HG02970 (cell line): ENCODE data around the gene ZNF804A.
"Not testable (repeated sequence)": the region's sequence is repeated elsewhere in the genome, so short reads cannot be mapped to it uniquely, and the experiment has no call there.

Experiments used
- ATAC-seq: cut with Tn5 transposase; IDR thresholded peaks from one replicate; pipeline ENCODE4 v1.9.1; 2021; ENCODE audit warnings: mild to moderate bottlenecking, moderate library complexity, moderate number of reproducible peaks; ENCODE audit not compliant: unreplicated experiment, low FRiP score

Gene ZNF804A

GRCh38 chr2:184696644-184697043 lies 98.3 kb downstream of the ZNF804A start:
- ATAC-seq: no peak

DNA sequence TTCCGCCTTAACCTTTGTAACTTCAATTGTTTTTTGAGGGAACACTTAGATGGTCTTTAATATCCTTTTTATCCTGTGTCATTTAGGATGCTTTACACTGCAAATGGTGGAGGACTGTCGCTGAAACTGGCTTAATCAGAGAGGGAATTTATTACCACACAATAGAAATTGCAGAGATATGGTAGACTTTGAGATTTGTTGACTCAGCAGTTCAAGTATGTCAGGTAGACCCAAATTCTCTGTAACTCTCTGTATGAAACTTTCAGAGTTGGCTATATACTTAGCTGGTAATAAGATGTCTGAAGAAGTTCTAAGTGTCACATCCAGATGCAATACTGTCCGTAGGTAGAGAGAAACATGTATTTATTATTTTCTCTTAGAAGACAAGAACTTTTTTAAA lies 100.1 kb downstream of the ZNF804A start:
- ATAC-seq: no peak

DNA sequence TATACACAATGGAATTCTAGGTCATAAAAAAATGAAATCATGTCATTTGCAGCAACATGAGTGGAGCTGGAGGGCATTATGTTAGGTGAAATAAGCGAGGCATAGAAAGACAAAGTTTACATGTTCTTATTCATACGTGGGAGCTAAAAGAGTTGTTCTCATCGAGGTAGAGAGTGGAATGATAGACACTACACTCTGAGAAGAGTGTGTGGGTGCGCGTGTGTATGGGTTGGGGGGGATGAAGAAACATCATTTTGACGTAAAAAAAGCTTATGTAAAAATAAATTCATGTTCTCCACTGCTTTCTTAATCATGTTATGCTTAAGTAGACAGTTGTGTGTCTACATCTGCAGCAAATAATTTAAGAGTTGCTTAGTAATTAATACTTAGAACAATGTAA lies 123.6 kb downstream of the ZNF804A start:
- no peak for ATAC-seq

GRCh38 chr2:184727813-184728212 lies 129.5 kb downstream of the ZNF804A start:
- ATAC-seq: no peak

DNA sequence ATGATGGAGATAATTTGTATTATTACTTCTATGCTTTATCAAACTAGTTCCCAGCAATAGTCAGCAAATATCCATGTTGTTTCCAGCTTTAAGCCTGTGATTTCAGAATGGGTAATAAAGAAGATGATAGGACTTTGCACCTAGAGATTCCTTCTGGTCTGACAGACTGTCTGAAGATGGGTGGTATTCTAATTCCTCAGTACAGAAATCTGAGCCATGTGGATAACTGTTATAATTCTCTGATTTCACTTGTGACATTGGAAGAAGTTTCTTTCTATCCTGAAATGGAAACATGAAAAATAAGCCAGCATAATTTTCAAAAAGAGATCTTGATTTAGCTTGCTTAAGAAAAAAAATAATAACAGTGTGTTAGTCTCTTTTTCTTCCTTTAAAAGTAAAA lies 130.1 kb downstream of the ZNF804A start:
- no peak for ATAC-seq

DNA sequence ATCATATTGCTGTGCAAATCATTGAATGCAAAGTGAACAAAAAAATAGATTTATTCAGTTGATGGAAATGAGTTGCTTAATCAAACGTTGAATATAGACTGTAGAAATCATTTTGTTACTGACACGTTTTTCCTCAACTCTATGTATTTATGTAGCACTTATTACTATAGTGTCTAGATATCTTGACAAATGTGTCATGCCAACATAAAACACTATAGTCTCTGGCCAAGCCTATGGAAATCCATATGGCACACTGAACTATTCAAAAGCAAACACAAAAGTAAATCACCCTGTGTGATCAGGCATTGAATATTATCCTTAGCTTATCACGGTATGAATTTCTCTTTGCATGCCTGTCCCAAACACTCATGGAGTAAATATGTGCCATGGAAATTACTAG lies 131.3 kb downstream of the ZNF804A start:
- no peak for ATAC-seq

DNA sequence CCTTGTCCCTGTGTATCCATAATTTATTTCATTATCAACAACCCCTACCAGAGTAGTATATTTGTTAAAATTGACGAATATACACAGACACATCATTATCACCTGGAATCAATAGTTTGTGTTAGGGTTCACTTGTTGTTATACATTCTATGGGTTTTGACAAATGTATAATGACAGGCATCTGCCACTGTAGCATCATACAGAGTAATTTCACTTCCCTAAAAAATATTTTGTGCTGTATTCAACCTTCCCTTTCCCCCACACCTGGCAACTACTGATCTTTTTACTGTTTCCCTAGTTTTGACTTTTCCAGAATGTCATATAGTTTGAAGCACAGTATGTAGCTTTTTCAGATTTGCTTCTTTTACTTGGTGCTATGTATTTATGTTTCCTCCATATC lies 132.0 kb downstream of the ZNF804A start:
- peak; percentile 72 for ATAC-seq

GRCh38 chr2:184734338-184734737 lies 136.0 kb downstream of the ZNF804A start:
- ATAC-seq: no peak

GRCh38 chr2:184735611-184736010 lies 137.3 kb downstream of the ZNF804A start:
- no peak for ATAC-seq

DNA sequence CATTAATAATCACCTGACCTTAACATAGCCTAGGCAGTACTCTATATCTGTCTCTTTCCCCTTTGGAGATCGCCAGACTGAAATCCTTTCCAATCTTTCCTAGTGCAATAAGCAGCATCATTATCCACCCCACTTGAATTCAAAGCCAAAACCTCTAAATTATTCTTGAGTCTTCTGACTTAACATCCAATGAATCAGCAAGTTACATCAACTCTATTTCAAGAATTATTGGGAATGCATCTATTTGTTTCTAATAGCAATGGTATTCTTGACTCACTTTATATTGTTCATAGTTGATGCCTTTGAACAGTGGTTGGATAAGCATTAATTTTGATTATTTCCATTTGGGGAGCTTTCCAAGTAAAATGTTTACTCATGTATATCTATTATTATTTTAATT lies 144.8 kb downstream of the ZNF804A start:
- no peak for ATAC-seq

DNA sequence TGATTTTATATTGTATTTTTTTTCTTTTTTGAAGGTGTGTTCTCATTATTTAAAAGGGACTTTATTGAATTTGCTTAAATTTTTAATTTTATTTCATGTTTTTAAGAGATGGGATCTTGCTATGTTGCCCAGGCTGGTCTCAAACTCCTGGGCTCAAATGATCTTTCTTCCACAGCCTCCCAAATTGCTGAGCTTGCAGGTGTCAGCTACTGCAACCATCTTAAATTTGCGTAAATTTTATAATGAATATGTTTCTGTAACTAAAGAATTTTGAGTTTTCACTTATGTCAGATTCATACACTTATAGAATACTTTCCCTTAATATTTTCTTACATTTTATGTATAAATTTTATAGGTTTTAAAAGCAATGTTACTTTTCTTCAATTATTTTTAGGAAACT lies 157.8 kb downstream of the ZNF804A start:
- no peak for ATAC-seq

GRCh38 chr2:184756885-184757284 lies 158.6 kb downstream of the ZNF804A start:
- no peak for ATAC-seq

- not testable (repeated sequence) for ATAC-seq
Measured at GRCh38 chr2:184759557-184760255, 161.4 kb downstream of the ZNF804A start.

DNA sequence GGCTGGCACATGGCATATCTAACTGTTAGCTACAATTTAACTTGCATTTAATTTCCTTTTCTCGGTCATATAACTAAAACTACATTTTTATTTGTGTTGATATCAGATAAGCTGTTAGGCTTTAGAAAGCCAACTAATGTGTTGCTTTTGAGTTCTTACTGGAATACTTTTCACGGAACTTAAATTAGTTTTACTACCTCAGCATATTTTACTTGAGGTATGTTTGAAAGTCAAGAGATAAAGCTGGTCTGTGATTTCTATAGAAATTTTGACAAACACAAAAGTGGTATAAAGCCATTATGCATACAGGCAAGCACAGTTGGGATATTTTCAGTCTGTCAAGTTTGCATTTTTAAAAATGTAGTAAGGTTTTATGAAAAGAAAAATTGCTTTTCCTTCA lies 162.6 kb downstream of the ZNF804A start:
- no peak for ATAC-seq

GRCh38 chr2:184765112-184765895 lies 167.0 kb downstream of the ZNF804A start:
- no peak for ATAC-seq

DNA sequence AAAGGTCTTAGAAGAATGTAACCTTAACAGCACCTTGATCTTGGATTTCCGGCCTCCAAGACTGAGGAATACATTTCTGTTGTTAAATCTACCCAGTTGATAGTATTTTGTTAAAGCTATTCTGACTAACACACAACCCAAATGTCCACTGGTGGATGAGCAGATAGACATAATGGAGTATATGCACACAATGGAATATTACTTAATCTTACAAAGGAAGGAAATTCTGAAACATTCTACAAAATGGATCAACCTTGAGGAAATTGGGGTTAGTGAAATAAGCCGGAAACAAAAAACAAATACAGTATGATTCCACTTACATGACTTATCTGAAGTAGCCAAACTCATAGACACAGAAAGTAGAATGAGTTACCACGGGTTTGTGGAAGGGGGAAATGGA lies 168.7 kb downstream of the ZNF804A start:
- no peak for ATAC-seq

DNA sequence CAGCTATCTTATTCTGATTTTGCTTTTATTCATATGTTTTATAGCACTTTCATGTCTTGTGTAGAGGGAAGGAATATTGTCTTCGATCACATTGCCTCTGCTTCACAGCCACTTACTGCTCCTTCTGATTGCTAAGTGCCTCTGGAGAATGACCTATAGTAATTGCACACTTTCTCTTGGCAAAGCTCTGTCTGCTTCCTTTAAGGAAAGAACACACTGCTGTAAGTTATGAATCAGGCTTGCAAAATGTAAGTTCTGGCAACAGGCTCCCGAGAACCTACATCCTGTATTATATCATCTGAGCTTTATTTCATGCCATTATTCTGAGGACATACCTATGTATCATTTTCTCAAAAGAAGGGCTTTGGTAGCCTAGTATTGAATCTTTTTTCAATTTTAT lies 170.7 kb downstream of the ZNF804A start:
- ATAC-seq: no peak

DNA sequence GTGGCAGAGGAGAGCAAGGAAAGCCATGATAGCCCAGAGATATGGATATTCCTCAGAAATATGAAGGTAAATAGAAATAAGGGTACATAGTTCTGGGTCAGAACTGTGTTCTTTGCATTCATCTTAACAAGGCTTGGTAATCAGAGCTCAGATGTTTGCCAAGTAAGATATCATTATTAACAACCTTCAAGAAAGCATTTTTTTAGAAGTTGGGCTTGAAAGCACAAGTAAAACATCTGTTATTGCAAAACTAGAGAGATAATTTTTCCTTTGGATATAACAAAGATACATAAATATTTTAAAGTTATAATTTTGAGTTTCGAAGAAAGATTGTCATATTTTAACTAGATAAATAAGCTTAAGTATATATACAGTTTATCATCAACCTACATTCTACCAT lies 171.4 kb downstream of the ZNF804A start:
- ATAC-seq: no peak

DNA sequence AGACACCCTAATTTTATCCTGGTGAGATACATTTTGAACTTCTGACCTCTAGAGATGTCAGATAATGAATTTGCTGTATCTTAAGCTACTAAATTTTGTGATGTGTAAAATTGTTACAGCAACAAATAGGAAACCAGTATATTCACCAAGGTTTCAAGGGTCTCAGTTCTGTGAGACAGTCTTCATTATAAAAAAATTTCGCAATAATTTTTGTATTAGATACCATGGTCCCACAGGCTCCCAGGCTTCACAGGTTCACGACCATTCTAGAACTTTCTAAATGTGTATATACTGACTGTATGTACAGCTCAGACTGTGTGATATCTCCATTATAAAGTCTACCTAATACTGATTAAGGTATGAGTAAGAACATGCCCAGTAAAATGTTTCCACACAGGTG lies 181.4 kb downstream of the ZNF804A start:
- ATAC-seq: no peak

GRCh38 chr2:184780384-184780783 lies 182.1 kb downstream of the ZNF804A start:
- no peak for ATAC-seq

GRCh38 chr2:184780944-184781343 lies 182.6 kb downstream of the ZNF804A start:
- no peak for ATAC-seq

DNA sequence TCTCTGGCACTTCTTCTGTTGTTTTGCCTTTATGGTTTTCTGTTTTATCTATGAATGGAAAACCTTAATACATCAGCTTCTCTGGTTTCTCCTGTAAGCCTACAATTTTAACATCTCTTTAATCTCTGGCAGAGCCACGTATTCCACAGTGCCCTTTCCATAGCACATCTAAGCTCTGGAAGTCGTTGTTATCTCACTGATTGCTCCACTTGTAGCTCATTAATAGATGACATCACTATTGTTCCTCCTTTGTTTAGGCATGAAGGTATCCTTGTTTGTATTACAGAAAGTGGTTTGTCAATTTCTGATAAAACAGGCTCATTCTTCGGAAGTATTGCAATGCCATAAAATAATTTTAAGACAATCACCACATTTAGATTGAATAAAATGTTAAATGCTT lies 185.2 kb downstream of the ZNF804A start:
- ATAC-seq: no peak
